C4-2B (cell line): ENCODE measurements around the gene CUL3.

ENCODE experiments used
- ZFX ChIP-seq: fragments of 450-650 bp; IDR thresholded peaks from 2 replicates; pipeline ENCODE4 v1.6.1; 2017
- TF ChIP-seq, protein P1 (sequence below): fragments of 450-650 bp; conservative IDR thresholded peaks from 2 replicates; pipeline ENCODE4 v1.5.1; 2017; ENCODE audit warnings: mild to moderate bottlenecking

DNA sequence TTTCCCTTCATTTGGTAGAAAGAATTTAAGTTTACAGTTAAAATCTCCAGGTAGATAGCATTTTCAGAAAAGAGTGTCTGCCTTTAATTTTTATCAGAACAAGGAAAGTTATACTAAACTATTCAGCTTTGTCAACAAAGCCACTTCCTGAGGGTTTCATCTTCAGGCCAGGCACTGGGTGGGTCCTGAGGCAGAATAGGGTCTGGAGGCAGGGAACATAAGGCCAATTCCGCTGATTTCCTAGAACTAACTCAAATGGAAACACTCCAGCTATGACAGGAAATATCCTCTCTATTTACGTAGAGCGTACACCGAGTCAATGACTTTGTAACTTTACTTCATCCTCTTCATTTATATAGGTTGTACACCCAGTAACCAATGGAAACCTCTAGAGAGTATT is 150.5 kb downstream of the CUL3 start:
- TF ChIP-seq, protein P1, sequence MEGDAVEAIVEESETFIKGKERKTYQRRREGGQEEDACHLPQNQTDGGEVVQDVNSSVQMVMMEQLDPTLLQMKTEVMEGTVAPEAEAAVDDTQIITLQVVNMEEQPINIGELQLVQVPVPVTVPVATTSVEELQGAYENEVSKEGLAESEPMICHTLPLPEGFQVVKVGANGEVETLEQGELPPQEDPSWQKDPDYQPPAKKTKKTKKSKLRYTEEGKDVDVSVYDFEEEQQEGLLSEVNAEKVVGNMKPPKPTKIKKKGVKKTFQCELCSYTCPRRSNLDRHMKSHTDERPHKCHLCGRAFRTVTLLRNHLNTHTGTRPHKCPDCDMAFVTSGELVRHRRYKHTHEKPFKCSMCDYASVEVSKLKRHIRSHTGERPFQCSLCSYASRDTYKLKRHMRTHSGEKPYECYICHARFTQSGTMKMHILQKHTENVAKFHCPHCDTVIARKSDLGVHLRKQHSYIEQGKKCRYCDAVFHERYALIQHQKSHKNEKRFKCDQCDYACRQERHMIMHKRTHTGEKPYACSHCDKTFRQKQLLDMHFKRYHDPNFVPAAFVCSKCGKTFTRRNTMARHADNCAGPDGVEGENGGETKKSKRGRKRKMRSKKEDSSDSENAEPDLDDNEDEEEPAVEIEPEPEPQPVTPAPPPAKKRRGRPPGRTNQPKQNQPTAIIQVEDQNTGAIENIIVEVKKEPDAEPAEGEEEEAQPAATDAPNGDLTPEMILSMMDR: no peak
- TF ChIP-seq ZFX: no peak
